Prostate gland (tissue), 2 donors: ENCODE data around the gene BCL11A.

Experiments used
- CTCF ChIP-seq, 4 experiments: fragments of 200-600 bp in 2 of 4; fragments of 450-650 bp in 2 of 4; sonication (generic) in 2 of 4; IDR thresholded peaks; 1 replicate in 3 of 4; 2 replicates in 1 of 4; pipeline ENCODE4 v1.5.1; 2016 to 2019; ENCODE audit warnings: antibody characterized with exemption in 4 of 4, mild to moderate bottlenecking in 2 of 4, moderate library complexity in 2 of 4
- POLR2A ChIP-seq: fragments of 450-650 bp; IDR thresholded peaks from one replicate; pipeline ENCODE4 v1.6.1; 2016; ENCODE audit warnings: antibody characterized with exemption, mild to moderate bottlenecking
- POLR2AphosphoS5 ChIP-seq: sonication (generic); formaldehyde crosslinking; IDR thresholded peaks from one replicate; pipeline ENCODE4 v1.6.1; 2017; ENCODE audit warnings: antibody characterized with exemption

GRCh38 chr2:60521626-60522025 lies 31.8 kb downstream of the BCL11A start:
- no peak for TF ChIP-seq CTCF (IDR thresholded peaks at IDR 0.05)
- TF ChIP-seq POLR2A = no peak
- TF ChIP-seq POLR2AphosphoS5 = no peak
